Measurements from ENCODE around the gene CIAO3.
A peak's percentile ranks its signal among the peaks of the same experiment; 100 is the strongest.
"Not testable (repeated sequence)": the region's sequence is repeated elsewhere in the genome, so short reads cannot be mapped to it uniquely, and the experiment has no call there.

Gene CIAO3

GRCh38 chr16:740764-741505 is at the start of gene CIAO3:
Gene CIAO3 (minus strand): TSS chr16:740997. CDS start chr16:740985, 12 bp downstream.
- peak; percentile 93 for DNase-seq (ENCODE audit: low spot score)

- DNase-seq (ENCODE audit: low spot score) = no peak
Observed at GRCh38 chr16:790086-790485, 49.3 kb upstream of the CIAO3 start.

- no peak for DNase-seq (ENCODE audit: low spot score)
Observed at GRCh38 chr16:789191-789850, 48.5 kb upstream of the CIAO3 start.

- DNase-seq (ENCODE audit: low spot score) = peak; percentile 93
Observed at GRCh38 chr16:788399-789126, 47.8 kb upstream of the CIAO3 start, which contains the start of gene CHTF18. Gene CHTF18 (plus strand): TSS chr16:788620. CDS start chr16:788685, 65 bp downstream.

GRCh38 chr16:787978-788398 is 47.2 kb upstream of the CIAO3 start, which contains the start of gene RPUSD1:
Gene RPUSD1 (minus strand): TSS chr16:788381. CDS start chr16:787737, 644 bp downstream.
- no peak for DNase-seq (ENCODE audit: low spot score)

- DNase-seq (ENCODE audit: low spot score) = peak; percentile 44
Observed at GRCh38 chr16:787321-787966, 46.6 kb upstream of the CIAO3 start.

- DNase-seq (ENCODE audit: low spot score) = peak; percentile 71
Observed at GRCh38 chr16:785563-786535, 45.1 kb upstream of the CIAO3 start.

GRCh38 chr16:784431-784830 is 43.6 kb upstream of the CIAO3 start:
- no peak for DNase-seq (ENCODE audit: low spot score)

- no peak for DNase-seq (ENCODE audit: low spot score)
Observed at GRCh38 chr16:783404-784161, 42.8 kb upstream of the CIAO3 start.

GRCh38 chr16:782766-783403 is 42.1 kb upstream of the CIAO3 start:
- no peak for DNase-seq (ENCODE audit: low spot score)

- no peak for DNase-seq (ENCODE audit: low spot score)
Observed at GRCh38 chr16:782258-782657, 41.5 kb upstream of the CIAO3 start.

GRCh38 chr16:781346-782010 is 40.7 kb upstream of the CIAO3 start:
- no peak for DNase-seq (ENCODE audit: low spot score)

- no peak for DNase-seq (ENCODE audit: low spot score)
Observed at GRCh38 chr16:780296-780695, 39.5 kb upstream of the CIAO3 start.

- DNase-seq (ENCODE audit: low spot score) = no peak
Observed at GRCh38 chr16:779561-779960, 38.8 kb upstream of the CIAO3 start.

- no peak for DNase-seq (ENCODE audit: low spot score)
Observed at GRCh38 chr16:778909-779527, 38.2 kb upstream of the CIAO3 start.

- DNase-seq (ENCODE audit: low spot score) = no peak
Observed at GRCh38 chr16:778447-778846, 37.6 kb upstream of the CIAO3 start.

GRCh38 chr16:777826-778225 is 37.0 kb upstream of the CIAO3 start:
- DNase-seq (ENCODE audit: low spot score) = no peak

- no peak for DNase-seq (ENCODE audit: low spot score)
Observed at GRCh38 chr16:776824-777223, 36.0 kb upstream of the CIAO3 start.

GRCh38 chr16:776298-776697 is 35.5 kb upstream of the CIAO3 start:
- not testable (repeated sequence) for DNase-seq (ENCODE audit: low spot score)
